ENCODE results near the gene C6orf163. TPM values are rescaled to one million over a fixed set of nuclear protein-coding genes. Genes with fewer than 3 reads are reported as not detected.

C6orf163 gene
- total and polyA plus RNA-seq, 2 of the 13 experiments (the other 11 are each of a cell fraction or from before 2014, with no cell fraction given): 0.62 to 1.8 TPM

- H3K4me1 ChIP-seq (ENCODE audit: insufficient read depth, low read length): peaks cover 8% of the 10 kb centered on the region
- 3% methylated on average over 3 of the region's 3 CpGs for WGBS (ENCODE audit: low lambda C conversion rate)
- peaks cover 7% of the 10 kb centered on the region for H3K79me2 ChIP-seq (ENCODE audit: insufficient read depth, low read length)
- peaks cover 0 to 2% of the 10 kb centered on the region in 2 experiments; a peak in 1 of 5 replicates for H3K27me3 ChIP-seq (ENCODE audit: control insufficient read depth in 1 of 2, insufficient read depth in 2 of 2, low read length in 2 of 2)
- no peaks in the 10 kb centered on the region for H3K9me3 ChIP-seq (ENCODE audit: low read length)
- H2AFZ ChIP-seq (ENCODE audit: low read length): no peak overlapping the region
- CTCF ChIA-PET (ENCODE audit: low intra/inter-chr PET ratio, low total read pairs): no interaction called here
- no peak overlapping the region for H3K4me2 ChIP-seq (ENCODE audit: low read depth, low read length)
- POLR2A ChIA-PET: no interaction called here
- BruUV-seq (replicated peaks): no TSS peak
- DNase-seq (ENCODE audit: low spot score) (no peak), FAIRE-seq (no peak), ATAC-seq (no peak)
- no peak overlapping the region for H3K27ac ChIP-seq (ENCODE audit: extremely low read length, insufficient read depth, low read length)
- no peaks in the 10 kb centered on the region for H3K36me3 ChIP-seq (replicated peaks in 1 of 2; ENCODE audit: control insufficient read depth in 1 of 2, insufficient read depth in 2 of 2, low read length in 2 of 2)
- intact Hi-C loops (cut with micrococcal nuclease; ENCODE audit: unreplicated experiment) (no loop called here), in situ Hi-C loops (cut with HindIII; ENCODE audit: extremely low pct_ligation_motif_present, low pct_unique_long_range_greater_than_20kb) (no loop called here)
- H3K4me3 ChIP-seq (replicated peaks in 1 of 3; ENCODE audit: insufficient read depth in 1 of 3, low read depth in 2 of 3, low read length in 3 of 3): no peak overlapping the region
- no peaks in the 10 kb centered on the region for H4K20me1 ChIP-seq (ENCODE audit: insufficient read depth, low read length)
- no peak overlapping the region for H3K9ac ChIP-seq (ENCODE audit: insufficient read depth, low read depth, low read length)
- no peak for TF ChIP-seq MEIS1 (CRISPR knock-in tag; IDR thresholded peaks at IDR 0.05; ENCODE audit: borderline replicate concordance)
- TF ChIP-seq PAF1 (CRISPR knock-in tag; IDR thresholded peaks at IDR 0.05): no peak
- no peak for TF ChIP-seq KLF6 (CRISPR knock-in tag; IDR thresholded peaks at IDR 0.05)
- TF ChIP-seq ZNF710 (CRISPR knock-in tag; IDR thresholded peaks at IDR 0.05; ENCODE audit: borderline replicate concordance): no peak
- no peak for TF ChIP-seq RARG (CRISPR knock-in tag; IDR thresholded peaks at IDR 0.05; ENCODE audit: low read depth)
- TF ChIP-seq SYNCRIP (IDR thresholded peaks at IDR 0.05; ENCODE audit: insufficient read depth, low read depth, low read length): no peak
- TF ChIP-seq SETDB1 (CRISPR knock-in tag; IDR thresholded peaks at IDR 0.05; ENCODE audit: borderline replicate concordance): no peak
Measured at GRCh38 chr6:87319271-87319987, 25.2 kb upstream of the C6orf163 start.
